NCI-H1436 treated with DMSO at 0.1 percent for 48 hours (cell line): ENCODE results near the gene ZFR.
"Not testable (repeated sequence)": the region's sequence is repeated elsewhere in the genome, so short reads cannot be mapped to it uniquely, and the experiment has no call there.

Experiments
- DNase-seq: peaks from one replicate; lab custom pipeline; 2025; lab: John Stamatoyannopoulos, UW

ZFR gene

DNA sequence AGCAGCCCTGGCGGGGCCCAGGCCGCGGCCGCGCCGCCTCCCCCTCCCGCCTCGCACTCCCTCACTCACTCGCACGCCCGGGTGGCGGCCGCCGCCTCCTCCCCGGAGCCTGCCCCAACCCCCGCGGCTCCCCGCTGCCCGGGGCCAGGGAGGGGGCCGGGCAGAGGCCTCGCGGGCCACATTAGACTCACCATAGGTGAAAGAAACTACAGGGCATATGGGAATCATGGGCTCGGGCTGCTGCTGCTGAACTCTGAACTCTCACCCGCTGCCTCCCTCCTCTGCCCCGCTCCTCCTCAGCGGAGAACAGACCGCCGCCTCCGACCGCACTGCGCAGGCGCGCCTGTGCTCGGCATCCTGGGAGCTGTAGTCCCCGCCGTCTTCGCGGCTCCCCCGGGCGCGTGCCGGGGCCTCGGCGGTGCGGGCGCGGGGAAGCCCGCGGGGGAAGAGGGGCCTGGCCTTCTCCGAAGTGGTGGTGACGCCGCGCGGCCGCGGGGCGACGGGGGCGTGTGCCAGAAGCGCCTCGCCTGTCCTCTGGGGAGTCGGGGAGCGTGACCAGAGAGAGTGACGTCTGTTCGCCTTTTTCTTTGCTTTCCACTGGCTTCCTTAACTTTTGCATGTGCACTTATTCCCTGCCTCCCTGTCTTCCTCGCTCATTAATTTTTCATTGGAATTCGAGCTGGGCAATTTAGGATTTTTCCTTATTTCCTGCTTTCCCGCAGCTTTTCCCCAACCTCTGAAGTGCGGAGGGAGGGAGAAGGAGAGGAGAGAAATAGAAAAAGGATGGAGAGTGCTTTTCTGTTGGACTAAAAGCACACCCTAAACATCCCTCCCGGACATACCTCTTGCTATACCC lies at the start of gene ZFR:
Gene ZFR (minus strand): TSS at position 310 of the 856 bp plus-strand sequence. CDS start 82 bp downstream, at position 228.
- peak; percentile 37 for DNase-seq

DNA sequence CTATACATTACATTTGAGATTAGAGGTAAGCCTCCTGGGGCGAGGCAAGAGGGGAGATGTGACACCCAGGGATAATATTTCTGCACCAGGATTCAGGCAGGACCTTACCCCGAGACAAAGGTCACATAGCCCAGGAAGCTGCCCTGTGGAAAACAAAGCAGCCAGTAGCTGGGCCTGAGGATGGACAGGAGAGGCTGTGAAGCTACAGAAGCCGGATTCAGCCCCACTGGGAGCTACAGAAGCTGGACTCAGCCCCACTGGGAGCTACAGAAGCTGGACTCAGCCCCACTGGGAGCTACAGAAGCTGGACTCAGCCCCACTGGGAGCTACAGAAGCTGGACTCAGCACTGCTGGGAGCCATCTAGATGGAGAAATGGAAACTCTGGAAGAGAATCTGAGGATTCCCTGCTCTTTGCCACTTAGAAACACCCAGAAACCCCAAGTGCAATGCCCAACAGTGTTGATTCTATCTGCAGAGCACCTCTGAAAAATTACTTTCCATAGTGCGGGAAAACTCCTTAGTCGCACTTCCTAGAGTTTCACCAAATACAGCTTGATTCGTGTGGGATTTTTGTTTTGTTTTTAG lies 46.5 kb upstream of the ZFR start:
- no peak for DNase-seq

DNA sequence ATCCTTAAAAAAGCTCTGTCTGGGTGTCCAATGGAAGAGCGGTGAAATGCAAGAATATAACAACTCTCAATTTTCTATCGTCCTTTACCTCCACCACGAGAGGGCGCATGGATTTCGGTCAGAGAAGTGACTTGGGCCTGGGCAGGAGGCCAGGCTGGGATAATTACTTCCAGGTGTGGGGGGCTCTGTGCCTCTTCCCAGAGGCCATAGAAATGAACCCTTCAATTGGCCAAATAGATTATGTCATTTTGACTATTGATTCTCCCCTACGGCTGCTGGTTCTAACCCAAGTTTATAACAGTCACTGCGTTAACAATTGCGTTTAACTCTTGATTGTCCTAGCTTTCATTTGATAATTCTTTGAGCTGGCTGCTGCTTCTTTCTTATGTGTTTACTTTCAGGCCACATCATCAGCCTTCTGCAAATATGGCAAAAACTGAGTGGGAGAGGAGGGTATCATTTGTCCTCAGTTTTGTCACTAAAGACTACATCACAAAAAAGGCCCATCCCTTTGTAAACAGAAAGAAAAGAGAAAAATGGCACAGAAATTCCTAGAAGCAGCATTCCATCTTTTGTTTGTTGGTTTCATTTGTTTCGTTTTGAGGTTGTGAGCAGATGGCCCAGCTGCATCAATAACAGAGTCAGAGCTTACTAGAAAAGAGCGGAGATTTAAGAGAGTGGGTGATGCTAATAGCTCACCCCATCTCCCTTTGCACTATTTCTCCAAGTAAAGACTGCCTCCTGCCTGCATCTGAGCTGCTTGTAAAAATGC lies 45.4 kb upstream of the ZFR start:
- DNase-seq: peak; percentile 73

DNA sequence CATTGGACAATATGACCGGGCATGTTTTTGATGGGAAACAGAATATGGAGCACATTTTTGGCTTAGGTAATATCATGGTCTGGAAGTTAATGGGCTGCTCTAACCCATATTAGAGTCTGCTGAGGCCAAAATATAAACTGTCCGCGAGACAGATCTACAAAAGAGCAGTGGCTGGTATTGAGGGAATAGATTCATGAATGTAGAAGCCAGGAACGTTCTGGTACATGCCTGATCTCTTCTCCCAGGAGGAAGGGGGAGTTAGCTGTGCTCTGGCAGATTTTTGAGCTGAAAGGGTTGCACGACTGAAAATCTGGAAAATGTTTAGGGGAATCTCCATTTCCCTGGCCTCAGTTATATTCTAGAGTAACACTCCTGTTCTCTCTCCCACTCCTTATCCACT lies 42.9 kb upstream of the ZFR start:
- DNase-seq: no peak

- DNase-seq: no peak
These were observed 42.5 kb upstream of the ZFR start for GRCh38 chr5:32487008-32487407.

DNA sequence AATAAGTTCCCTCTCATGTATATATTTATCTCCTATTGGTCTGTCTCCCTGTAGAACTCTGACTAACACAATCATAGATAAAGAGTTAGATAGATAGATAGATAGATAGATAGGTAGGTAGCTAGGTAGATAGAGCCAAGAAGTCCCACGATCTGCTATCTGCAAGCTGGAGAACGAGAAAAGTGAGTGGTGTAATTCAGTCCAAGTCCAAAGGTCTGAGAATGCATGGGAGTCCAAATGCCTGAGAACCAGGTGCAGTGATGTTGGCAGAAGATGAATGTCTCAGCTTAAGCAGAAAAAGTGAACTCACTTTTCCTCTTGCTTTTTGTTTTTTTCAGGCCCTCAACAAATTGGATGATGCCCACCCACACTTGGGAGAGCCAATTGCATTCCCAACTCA lies 37.7 kb upstream of the ZFR start:
- DNase-seq: no peak

DNA sequence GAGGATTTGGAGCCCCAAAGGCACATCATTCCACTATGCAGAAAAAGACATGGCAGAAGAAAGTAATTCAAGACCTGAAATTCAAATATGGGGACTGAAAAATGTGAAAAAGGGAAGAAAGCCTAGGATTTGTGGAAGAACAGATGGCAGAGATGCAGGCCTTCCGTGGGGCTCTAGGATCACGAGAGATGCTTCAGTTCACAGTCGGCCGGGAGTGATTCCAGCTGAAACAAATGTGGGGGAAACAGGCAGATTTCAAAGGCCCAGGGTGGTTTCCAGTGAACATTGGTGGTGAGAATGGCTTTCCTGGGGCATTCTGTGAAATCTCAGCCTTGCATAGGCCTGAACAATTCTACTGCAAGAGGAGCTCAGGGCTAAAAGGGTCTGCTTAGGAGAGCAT lies 34.6 kb upstream of the ZFR start:
- DNase-seq: no peak

DNA sequence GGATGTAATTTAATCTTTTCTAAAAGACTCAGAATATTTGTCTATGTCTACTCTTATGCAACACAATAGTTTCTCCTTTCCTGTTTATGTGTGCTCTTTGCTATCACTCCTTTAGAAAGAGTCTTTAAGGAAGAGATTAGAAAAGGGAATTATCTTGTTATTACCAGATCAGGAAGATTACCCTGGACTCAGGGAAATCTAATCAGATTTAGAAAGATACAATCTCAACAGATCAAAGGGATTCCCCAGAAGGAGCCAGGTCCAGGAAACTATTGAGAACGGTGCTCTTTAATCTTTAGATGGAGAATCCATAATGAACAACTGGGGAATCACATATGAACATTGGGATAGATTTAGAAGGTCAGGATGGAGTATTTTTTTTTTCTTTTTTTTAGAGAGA lies 32.4 kb upstream of the ZFR start:
- DNase-seq: no peak

GRCh38 chr5:32475334-32476097 lies 31.0 kb upstream of the ZFR start:
- DNase-seq: peak; percentile 9

- DNase-seq: no peak
These were observed 29.8 kb upstream of the ZFR start for GRCh38 chr5:32474209-32474854.

DNA sequence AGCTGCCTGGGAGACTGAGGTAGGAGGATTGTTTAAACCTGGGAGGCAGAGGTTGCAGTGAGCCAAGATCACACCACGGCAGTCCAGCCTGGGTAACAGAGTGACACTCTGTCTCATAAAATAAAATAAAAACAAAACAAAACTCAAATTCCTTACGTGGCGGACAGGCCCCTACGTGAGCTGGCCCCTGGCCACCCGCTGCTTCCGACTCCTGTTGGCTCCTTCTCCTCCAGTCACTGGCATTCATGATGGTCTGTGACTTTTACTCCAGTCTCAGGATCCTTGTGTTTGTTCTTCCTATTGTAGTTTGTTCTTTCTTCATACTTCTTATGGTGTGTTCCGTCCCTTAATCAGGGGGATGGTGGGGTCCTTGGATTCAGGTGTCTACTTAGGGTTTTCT lies 28.5 kb upstream of the ZFR start:
- no peak for DNase-seq

- DNase-seq: no peak
These were observed 27.2 kb upstream of the ZFR start for GRCh38 chr5:32471784-32472183.

- DNase-seq: no peak
These were observed 20.5 kb upstream of the ZFR start for GRCh38 chr5:32465076-32465475.

- no peak for DNase-seq
These were observed 18.1 kb upstream of the ZFR start for GRCh38 chr5:32462618-32463017.

DNA sequence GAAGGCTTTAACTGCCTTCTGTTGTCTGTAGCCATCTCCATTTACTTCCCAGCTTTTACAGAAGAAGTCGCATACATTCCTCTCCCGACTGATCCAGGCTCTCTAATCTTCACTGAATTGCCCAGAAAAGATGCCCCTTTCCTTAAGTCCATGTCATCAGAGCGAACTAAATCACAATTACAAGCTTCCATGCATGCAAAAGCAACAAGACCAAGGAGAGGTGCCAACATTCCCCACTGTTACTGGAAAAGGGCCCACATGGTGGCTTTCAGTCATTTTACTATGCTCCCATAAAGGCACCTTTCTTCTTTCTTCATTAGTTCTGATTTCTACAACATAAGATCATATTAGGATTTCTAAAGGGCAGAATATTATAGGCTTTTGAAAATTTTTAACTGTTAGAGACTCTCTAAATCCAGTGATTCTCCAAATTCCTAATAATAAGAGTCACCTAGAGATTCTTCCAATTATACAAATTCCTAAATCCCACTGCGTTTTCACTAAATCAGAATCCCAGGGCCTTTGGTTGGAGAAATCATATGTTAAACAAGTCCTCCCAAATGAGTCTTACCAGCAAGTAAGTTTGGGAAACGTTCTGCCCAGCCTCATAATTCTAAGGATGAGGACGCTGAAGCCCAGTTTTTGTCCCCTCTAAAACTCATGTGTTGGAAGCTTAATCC lies 17.0 kb upstream of the ZFR start:
- DNase-seq: no peak

DNA sequence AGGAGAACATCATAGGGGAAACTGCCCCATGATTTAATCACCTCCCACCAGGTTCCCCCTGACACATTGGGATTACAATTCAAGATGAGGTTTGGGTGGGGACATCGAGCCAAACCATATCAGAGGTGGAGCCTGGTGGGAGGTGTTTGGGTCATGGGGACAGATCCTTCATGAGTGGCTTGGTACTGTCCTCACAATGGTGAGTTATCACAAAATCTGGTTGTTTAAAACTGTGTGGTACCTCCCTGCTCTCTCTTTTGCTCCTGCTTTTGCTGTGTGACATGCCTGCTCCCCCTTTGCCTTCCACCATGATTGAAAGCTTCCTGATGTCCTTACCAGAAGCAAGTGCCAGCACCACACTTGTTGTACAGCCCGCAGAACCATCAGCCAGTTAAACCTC lies 16.2 kb upstream of the ZFR start:
- DNase-seq: no peak

- no peak for DNase-seq
These were observed 14.4 kb upstream of the ZFR start for GRCh38 chr5:32458880-32459495.

DNA sequence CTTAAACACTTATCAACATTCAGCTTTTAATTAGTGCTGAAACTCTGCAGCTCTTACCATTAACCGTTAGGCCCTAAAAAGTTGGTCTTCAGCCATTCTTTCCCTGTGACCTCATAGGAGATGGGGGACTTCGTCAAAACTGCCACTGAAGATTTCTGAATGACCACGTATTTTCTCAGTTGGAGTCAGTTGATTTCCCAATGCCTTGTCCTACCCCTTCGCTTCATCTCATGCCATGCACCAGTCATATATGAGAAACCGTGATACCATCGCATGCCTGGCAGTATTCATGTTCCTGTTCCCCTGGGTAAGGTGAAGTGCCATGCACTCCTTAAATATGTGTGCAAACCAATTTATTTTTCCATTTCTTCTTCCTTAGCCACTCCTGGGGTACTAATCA lies 10.8 kb upstream of the ZFR start:
- no peak for DNase-seq

GRCh38 chr5:32454821-32455220 lies 10.3 kb upstream of the ZFR start:
- DNase-seq: no peak

- no peak for DNase-seq
These were observed 9.4 kb upstream of the ZFR start for GRCh38 chr5:32453916-32454315.

GRCh38 chr5:32452316-32452715 lies 7.8 kb upstream of the ZFR start:
- not testable (repeated sequence) for DNase-seq
